ENCODE measurements around the gene AHR. TPM values are rescaled to one million over a fixed set of nuclear protein-coding genes. Genes with fewer than 3 reads are reported as not detected.

AHR gene
- total RNA-seq, 1 experiment from 2014 or later, result 39.0 TPM

GRCh38 chr7:17313194-17313593 lies 14.7 kb downstream of the AHR start:
- no peaks in the 10 kb centered on the region for H3K9me3 ChIP-seq
- ChIA-PET POLR2A (no interaction called here), CTCF (no interaction called here)
- intact Hi-C loops (cut with micrococcal nuclease; ENCODE audit: unreplicated experiment), result no loop called here
- H3K27me3 ChIP-seq (replicated peaks; ENCODE audit: control insufficient read depth, insufficient read depth, low read length), result no peaks in the 10 kb centered on the region
- H3K4me3 ChIP-seq (ENCODE audit: low read depth, low read length), result no peak overlapping the region
- no peaks in the 10 kb centered on the region for H3K27me3 Mint-ChIP-seq (ENCODE audit: insufficient read depth, unreplicated experiment)
- H3K36me3 Mint-ChIP-seq (ENCODE audit: insufficient read depth, unreplicated experiment), result peaks cover 36% of the 10 kb centered on the region
- no peak for DNase-seq
- H3K4me3 Mint-ChIP-seq (ENCODE audit: unreplicated experiment), result no peak overlapping the region
- H3K4me1 ChIP-seq, result peaks cover 7% of the 10 kb centered on the region
- H3K4me1 Mint-ChIP-seq (ENCODE audit: low read depth, unreplicated experiment), result peaks cover 21% of the 10 kb centered on the region
- no TSS peak for BruUV-seq (replicated peaks)
- TF ChIP-seq CTCF (IDR thresholded peaks at IDR 0.05; ENCODE audit: insufficient read depth in 1 of 2, low read depth in 1 of 2, low read length in 1 of 2, severe bottlenecking in 1 of 2, unreplicated experiment in 1 of 2), result no peak
- H3K9me3 Mint-ChIP-seq (ENCODE audit: unreplicated experiment), result no peaks in the 10 kb centered on the region
- no peak overlapping the region for H3K27ac Mint-ChIP-seq (ENCODE audit: unreplicated experiment)
- H3K36me3 ChIP-seq (ENCODE audit: control insufficient read depth, insufficient read depth, low read length), result no peaks in the 10 kb centered on the region; the same call in 1 of the 2 replicates

- H3K4me1 ChIP-seq, result peaks cover 20% of the 10 kb centered on the region
- H3K27me3 ChIP-seq (replicated peaks; ENCODE audit: control insufficient read depth, insufficient read depth, low read length), result no peaks in the 10 kb centered on the region
- BruUV-seq (replicated peaks), result no TSS peak
- CTCF ChIA-PET, result no interaction called here
- Mint-ChIP-seq H3K4me3 (ENCODE audit: unreplicated experiment) (no peak overlapping the region), H3K36me3 (ENCODE audit: insufficient read depth, unreplicated experiment) (peaks cover 40% of the 10 kb centered on the region), H3K9me3 (ENCODE audit: unreplicated experiment) (no peaks in the 10 kb centered on the region), H3K4me1 (ENCODE audit: low read depth, unreplicated experiment) (peaks cover 41% of the 10 kb centered on the region), H3K27ac (ENCODE audit: unreplicated experiment) (no peak overlapping the region), H3K27me3 (ENCODE audit: insufficient read depth, unreplicated experiment) (no peaks in the 10 kb centered on the region)
- H3K4me3 ChIP-seq (ENCODE audit: low read depth, low read length), result no peak overlapping the region
- DNase-seq, result no peak
- no peaks in the 10 kb centered on the region for H3K9me3 ChIP-seq
- TF ChIP-seq CTCF (IDR thresholded peaks at IDR 0.05; ENCODE audit: insufficient read depth in 1 of 2, low read depth in 1 of 2, low read length in 1 of 2, severe bottlenecking in 1 of 2, unreplicated experiment in 1 of 2), result no peak
- H3K36me3 ChIP-seq (ENCODE audit: control insufficient read depth, insufficient read depth, low read length), result no peaks in the 10 kb centered on the region; the same call in 1 of the 2 replicates
- POLR2A ChIA-PET, result no interaction called here
- intact Hi-C loops (cut with micrococcal nuclease; ENCODE audit: unreplicated experiment), result no loop called here
Observed at GRCh38 chr7:17315974-17316373, 17.5 kb downstream of the AHR start.

GRCh38 chr7:17318146-17318545 lies 19.7 kb downstream of the AHR start:
- H3K4me1 Mint-ChIP-seq (ENCODE audit: low read depth, unreplicated experiment), result peaks cover 38% of the 10 kb centered on the region
- peaks cover 20% of the 10 kb centered on the region for H3K4me1 ChIP-seq
- no peak for DNase-seq
- H3K36me3 ChIP-seq (ENCODE audit: control insufficient read depth, insufficient read depth, low read length), result no peaks in the 10 kb centered on the region
- H3K36me3 Mint-ChIP-seq (ENCODE audit: insufficient read depth, unreplicated experiment), result peaks cover 30% of the 10 kb centered on the region
- no peak overlapping the region for H3K27ac Mint-ChIP-seq (ENCODE audit: unreplicated experiment)
- intact Hi-C loops (cut with micrococcal nuclease; ENCODE audit: unreplicated experiment), result no loop called here
- H3K27me3 Mint-ChIP-seq (ENCODE audit: insufficient read depth, unreplicated experiment), result no peaks in the 10 kb centered on the region
- H3K9me3 Mint-ChIP-seq (ENCODE audit: unreplicated experiment), result no peaks in the 10 kb centered on the region
- no peak for TF ChIP-seq CTCF (IDR thresholded peaks at IDR 0.05; ENCODE audit: insufficient read depth in 1 of 2, low read depth in 1 of 2, low read length in 1 of 2, severe bottlenecking in 1 of 2, unreplicated experiment in 1 of 2)
- ChIA-PET CTCF (no interaction called here), POLR2A (no interaction called here)
- no peaks in the 10 kb centered on the region for H3K27me3 ChIP-seq (replicated peaks; ENCODE audit: control insufficient read depth, insufficient read depth, low read length)
- H3K4me3 ChIP-seq (ENCODE audit: low read depth, low read length), result no peak overlapping the region
- no peak overlapping the region for H3K4me3 Mint-ChIP-seq (ENCODE audit: unreplicated experiment)
- no TSS peak for BruUV-seq (replicated peaks)
- no peaks in the 10 kb centered on the region for H3K9me3 ChIP-seq

Measured in Caco-2 (cell line).